IMR-90 (cell line): ENCODE measurements around the gene TEF. TPM values are rescaled to one million over a fixed set of nuclear protein-coding genes. Genes with fewer than 3 reads are reported as not detected.
A peak's percentile ranks its signal among the peaks of the same experiment; 100 is the strongest.

ENCODE experiments used
- ATAC-seq: fragments of 200-7000 bp; cut with Tn5 transposase; 2 replicates; pipeline ENCODE4 v1.9.1; 2020; ENCODE audit warnings: low read depth, mild to moderate bottlenecking, moderate library complexity
- BruUV-seq: library from RNA; stranded (reverse); fragments of 400-500 nt; replicated peaks from 2 replicates; lab custom pipeline; 2021; lab: Mats Ljungman, UMichigan
- CTCF ChIA-PET: fragments of 300-600 bp; formaldehyde crosslinking; extraction: SDS; loops from one replicate; lab custom pipeline; 2021; ENCODE audit warnings: antibody characterized with exemption; lab: Yijun Ruan, JAX
- POLR2A ChIA-PET: fragments of 300-600 bp; sonication (Branson Sonifier 250); formaldehyde crosslinking; loops from one replicate; lab custom pipeline; 2022; ENCODE audit warnings: antibody characterized with exemption; ENCODE audit not compliant: unreplicated experiment; lab: Charles Lee
- DNase-seq: peaks from one replicate; pipeline ENCODE4 v3.0.0; 2013
- H2AFZ ChIP-seq: replicated peaks from 2 replicates; pipeline ENCODE3; 2013; ENCODE audit warnings: low read length, mild to moderate bottlenecking; ENCODE audit not compliant: poor library complexity
- H2AK5ac ChIP-seq: 2 replicates; pipeline ENCODE4 v1.6.1; 2013; ENCODE audit warnings: low read depth, low read length, inconsistent platforms
- H2AK9ac ChIP-seq: replicated peaks from 2 replicates; pipeline ENCODE3; 2013; ENCODE audit warnings: mild to moderate bottlenecking, low read depth, low read length, moderate library complexity; ENCODE audit not compliant: poor library complexity
- H2BK120ac ChIP-seq: 2 replicates; pipeline ENCODE4 v1.6.1; 2013; ENCODE audit warnings: low read depth, low read length, inconsistent platforms
- H2BK15ac ChIP-seq: 3 replicates; pipeline ENCODE4 v1.6.1; 2013; ENCODE audit warnings: low read depth, low read length, inconsistent platforms
- H2BK20ac ChIP-seq: 2 replicates; pipeline ENCODE4 v1.6.1; 2013; ENCODE audit warnings: low read depth, mild to moderate bottlenecking, inconsistent platforms, low read length, moderate library complexity
- H2BK5ac ChIP-seq: 2 replicates; pipeline ENCODE4 v1.6.1; 2013; ENCODE audit warnings: mild to moderate bottlenecking, low read depth, low read length, inconsistent platforms; ENCODE audit not compliant: poor library complexity, severe bottlenecking
- H3K14ac ChIP-seq: replicated peaks from 2 replicates; pipeline ENCODE4 v1.6.1; 2013; ENCODE audit warnings: low read depth, low read length, inconsistent platforms
- H3K18ac ChIP-seq: 2 replicates; pipeline ENCODE4 v1.6.1; 2013; ENCODE audit warnings: low read depth, low read length, control low read depth
- H3K23ac ChIP-seq: 2 replicates; pipeline ENCODE4 v1.6.1; 2013; ENCODE audit warnings: low read depth, low read length, inconsistent platforms
- H3K27ac ChIP-seq: 2 replicates; pipeline ENCODE4 v1.5.1; 2013; ENCODE audit warnings: mild to moderate bottlenecking, control low read depth, low read length; ENCODE audit not compliant: insufficient read depth
- H3K27me3 ChIP-seq: 2 replicates; pipeline ENCODE4 v1.6.1; 2013; ENCODE audit warnings: low read length; ENCODE audit not compliant: control insufficient read depth, insufficient read depth
- H3K36me3 ChIP-seq: 2 replicates; pipeline ENCODE4 v1.6.1; 2013; ENCODE audit warnings: low read length, mixed read lengths; ENCODE audit not compliant: control insufficient read depth, insufficient read depth
- H3K4ac ChIP-seq: 2 replicates; pipeline ENCODE4 v1.6.1; 2013; ENCODE audit warnings: low read depth, low read length, inconsistent platforms
- H3K4me1 ChIP-seq: 2 replicates; pipeline ENCODE4 v1.6.1; 2013; ENCODE audit warnings: low read length, mixed read lengths; ENCODE audit not compliant: control insufficient read depth, insufficient read depth
- H3K4me2 ChIP-seq: 2 replicates; pipeline ENCODE4 v1.6.1; 2013; ENCODE audit warnings: low read depth, mild to moderate bottlenecking, control low read depth, low read length, moderate library complexity
- H3K4me3 ChIP-seq: 2 replicates; pipeline ENCODE4 v1.5.1; 2013; ENCODE audit warnings: low read depth, mild to moderate bottlenecking, control low read depth, low read length, moderate library complexity; ENCODE audit not compliant: insufficient read depth
- H3K56ac ChIP-seq: 2 replicates; pipeline ENCODE4 v1.6.1; 2013; ENCODE audit warnings: low read length, inconsistent platforms; ENCODE audit not compliant: insufficient read depth; ENCODE audit errors: extremely low read depth
- H3K79me1 ChIP-seq, 2 experiments: 2 replicates each; pipeline ENCODE4 v1.6.1; 2013; ENCODE audit warnings: low read length in 2 of 2, inconsistent platforms in 1 of 2, low read depth in 1 of 2
- H3K9ac ChIP-seq: 2 replicates; pipeline ENCODE4 v1.6.1; 2013; ENCODE audit warnings: low read depth, low read length, control low read depth
- H3K9me1 ChIP-seq: 2 replicates; pipeline ENCODE4 v1.6.1; 2013; ENCODE audit warnings: low read length, inconsistent platforms; ENCODE audit not compliant: insufficient read depth
- H3K9me3 ChIP-seq: 2 replicates; pipeline ENCODE4 v1.6.1; 2013; ENCODE audit warnings: low read length; ENCODE audit not compliant: control insufficient read depth, insufficient read depth
- H4K20me1 ChIP-seq: 2 replicates; pipeline ENCODE4 v1.6.1; 2013; ENCODE audit warnings: low read length, inconsistent platforms; ENCODE audit not compliant: insufficient read depth
- H4K5ac ChIP-seq: 2 replicates; pipeline ENCODE4 v1.6.1; 2013; ENCODE audit warnings: mild to moderate bottlenecking, low read depth, low read length, control low read depth
- H4K8ac ChIP-seq, 2 experiments: 2 replicates each; pipeline ENCODE4 v1.6.1; 2013; ENCODE audit warnings: low read depth in 2 of 2, low read length in 2 of 2, control low read depth in 1 of 2, inconsistent platforms in 1 of 2
- H4K91ac ChIP-seq: 2 replicates; pipeline ENCODE4 v1.6.1; 2013; ENCODE audit warnings: low read depth, low read length, inconsistent platforms; ENCODE audit not compliant: insufficient read depth
- BHLHE40 ChIP-seq: fragments of 150-350 bp; IDR thresholded peaks from 2 replicates; pipeline ENCODE4 v1.6.1; 2016; ENCODE audit warnings: mild to moderate bottlenecking, low read depth, low read length
- CEBPB ChIP-seq: IDR thresholded peaks from 2 replicates; pipeline ENCODE4 v1.6.1; 2012; ENCODE audit warnings: low read depth, low read length, improper control_type of control experiment
- CHD1 ChIP-seq: IDR thresholded peaks from 2 replicates; pipeline ENCODE4 v1.6.1; 2012; ENCODE audit warnings: low read depth, low read length, improper control_type of control experiment
- FOS ChIP-seq: fragments of 150-350 bp; IDR thresholded peaks from 2 replicates; pipeline ENCODE4 v1.6.1; 2016; ENCODE audit warnings: low read depth, low read length
- MAFK ChIP-seq: IDR thresholded peaks from 2 replicates; pipeline ENCODE4 v1.6.1; 2012; ENCODE audit warnings: low read depth, low read length, improper control_type of control experiment
- MAZ ChIP-seq: IDR thresholded peaks from 2 replicates; pipeline ENCODE4 v1.6.1; 2012; ENCODE audit warnings: low read depth, mild to moderate bottlenecking, low read length, improper control_type of control experiment, moderate library complexity, borderline replicate concordance
- MXI1 ChIP-seq: IDR thresholded peaks from 2 replicates; pipeline ENCODE4 v1.6.1; 2012; ENCODE audit warnings: low read depth, mild to moderate bottlenecking, low read length, moderate library complexity, borderline replicate concordance
- NFE2L2 ChIP-seq: fragments of 150-350 bp; IDR thresholded peaks from 2 replicates; pipeline ENCODE4 v1.6.1; 2016; ENCODE audit warnings: low read depth, mild to moderate bottlenecking, low read length
- POLR2A ChIP-seq: IDR thresholded peaks from 2 replicates; pipeline ENCODE4 v1.6.1; 2012; ENCODE audit warnings: mild to moderate bottlenecking, low read depth, low read length
- RAD21 ChIP-seq: IDR thresholded peaks from 2 replicates; pipeline ENCODE4 v1.6.1; 2012; ENCODE audit warnings: low read length, improper control_type of control experiment
- RCOR1 ChIP-seq: IDR thresholded peaks from 2 replicates; pipeline ENCODE4 v1.6.1; 2012; ENCODE audit warnings: mild to moderate bottlenecking, low read length, improper control_type of control experiment; ENCODE audit not compliant: insufficient replicate concordance
- RFX5 ChIP-seq: IDR thresholded peaks from 2 replicates; pipeline ENCODE4 v1.8.0; 2012; ENCODE audit warnings: low read depth, mild to moderate bottlenecking, low read length, moderate library complexity
- SMC3 ChIP-seq: fragments of 150-350 bp; IDR thresholded peaks from 2 replicates; pipeline ENCODE4 v1.6.1; 2016; ENCODE audit warnings: low read depth, mild to moderate bottlenecking, antibody characterized with exemption, low read length, moderate library complexity
- WGBS, 2 experiments: methylation state at CpG; one replicate each; pipeline versions ENCODE4 v1.1.5 to v1.1.7; 2013; ENCODE audit warnings: missing lambda C conversion rate in 2 of 2; ENCODE audit not compliant: insufficient read length in 1 of 2; ENCODE audit errors: extremely low coverage in 2 of 2; 5-methylcytosine and 5-hydroxymethylcytosine counted together
- dilution Hi-C: fragments of 300-500 bp; cut with HindIII; formaldehyde crosslinking; loops from one replicate; pipeline ENCODE4 v1.14.3; 2018; ENCODE audit warnings: low sequenced_read_pairs; ENCODE audit not compliant: unreplicated experiment
- in situ Hi-C: fragments of 300-500 bp; cut with MboI; formaldehyde crosslinking; loops from 3 replicates; pipeline ENCODE4 v1.14.3; 2019; ENCODE audit warnings: low sequenced_read_pairs, inconsistent platforms, mixed read lengths
- intact Hi-C: fragments of 100-400 bp; cut with micrococcal nuclease; formaldehyde crosslinking; loops from 2 replicates; pipeline ENCODE4 v1.10.0; 2022
- polyA plus RNA-seq, 3 experiments: library from polyadenylated mRNA; depleted of rRNA; stranded (reverse); fragments of >200 nt; gene quantifications; 2 replicates each; pipeline ENCODE4 v1.2.3, GENCODE V29; 2012; ENCODE audit warnings: low replicate concordance in 1 of 3
- total RNA-seq: library from RNA; depleted of rRNA; stranded (reverse); fragments of >200 nt; gene quantifications from 2 replicates; pipeline ENCODE4 v1.2.3, GENCODE V29; 2012
- TF ChIP-seq, protein P1 (sequence below): fragments of 150-350 bp; IDR thresholded peaks from 2 replicates; pipeline ENCODE4 v1.6.1; 2016; ENCODE audit warnings: low read depth, mild to moderate bottlenecking, low read length, moderate library complexity, borderline replicate concordance
- TF ChIP-seq, protein P2 (sequence below): fragments of 150-350 bp; IDR thresholded peaks from 2 replicates; pipeline ENCODE4 v1.6.1; 2017; ENCODE audit warnings: mild to moderate bottlenecking, antibody characterized with exemption, low read length, low read depth
- TF ChIP-seq, protein P3 (sequence below): conservative IDR thresholded peaks from 2 replicates; pipeline ENCODE4 v1.5.1; 2012; ENCODE audit warnings: mild to moderate bottlenecking, low read depth, low read length, improper control_type of control experiment

The TEF gene
- total and polyA plus RNA-seq, 2 of the 4 experiments (the other 2 are of a cell fraction): 5.6 to 11.6 TPM

DNA sequence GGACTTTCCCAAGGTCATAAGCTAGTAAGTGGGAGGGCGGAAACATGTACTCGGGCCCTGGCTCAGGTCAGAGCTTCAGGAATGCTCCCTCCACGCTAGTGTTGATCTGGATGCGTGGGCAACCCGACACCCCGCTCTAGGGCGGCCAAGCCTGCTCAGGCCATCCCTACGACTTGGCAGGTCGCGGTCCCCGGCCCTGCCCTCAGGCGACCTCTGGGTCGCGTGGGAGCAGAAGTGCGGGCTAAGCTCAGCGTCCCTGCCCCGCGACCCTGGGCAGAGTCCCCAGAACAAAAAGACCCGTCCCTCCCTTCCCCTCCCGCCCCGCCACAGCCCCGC lies 781 bp upstream of the TEF start:
- H4K8ac ChIP-seq: peak overlapping the region; percentile 43 to 60
- peak overlapping the region; percentile 38 for H3K9ac ChIP-seq
- H3K36me3 ChIP-seq: no peaks in the 10 kb centered on the region
- H3K9me3 ChIP-seq: no peaks in the 10 kb centered on the region
- peak overlapping the region; percentile 48; the same call in 1 of the 2 replicates for H2BK20ac ChIP-seq
- peak overlapping the region; percentile 86; the same call in 1 of the 2 replicates for H3K23ac ChIP-seq
- H4K5ac ChIP-seq: peak overlapping the region; percentile 56; the same call in 1 of the 2 replicates
- 0% methylated on average over 7 of the region's 22 CpGs; no CpG with 5 or more reads in 1 of the 2 experiments for WGBS, 2 experiments
- H3K4ac ChIP-seq: peak overlapping the region; percentile 90
- H4K91ac ChIP-seq: peak overlapping the region; percentile 93
- peak; percentile 56 for ATAC-seq
- peak; percentile 94 for DNase-seq
- H2AK9ac ChIP-seq: peak overlapping the region; percentile 94
- H3K4me3 ChIP-seq: peak overlapping the region; percentile 51
- dilution Hi-C loops (no loop called here), intact Hi-C loops (loop anchor here (2.0 kb wide), 1 partner anchor 66 kb away; the partner anchor contains the start of gene TOB2), in situ Hi-C loops (no loop called here)
- POLR2A ChIA-PET: interaction anchor here (0.5 to 1.0 kb wide), 4 partner anchors 16 to 166 kb away, joined by 3 to 9 read pairs (median 4); no protein-coding TSS in a partner anchor
- peaks cover 13 to 31% of the 10 kb centered on the region in 2 experiments for H3K79me1 ChIP-seq
- peaks cover 9% of the 10 kb centered on the region for H3K4me1 ChIP-seq
- H3K27me3 ChIP-seq: no peaks in the 10 kb centered on the region
- peak overlapping the region; percentile 88 for H3K56ac ChIP-seq
- H2BK5ac ChIP-seq: peak overlapping the region; percentile 88
- peak overlapping the region; percentile 47 for H3K18ac ChIP-seq
- peak overlapping the region; percentile 91 for H2BK120ac ChIP-seq
- no peak overlapping the region for H2AK5ac ChIP-seq
- peak overlapping the region; percentile 80; the same call in 2 of the 3 replicates for H2BK15ac ChIP-seq
- BruUV-seq: no TSS peak
- no peaks in the 10 kb centered on the region for H4K20me1 ChIP-seq
- peak overlapping the region; percentile 86 for H3K14ac ChIP-seq
- H3K4me2 ChIP-seq: peak overlapping the region; percentile 75
- peak overlapping the region; percentile 95 for H2AFZ ChIP-seq
- TF ChIP-seq RCOR1 (no peak), RFX5 (no peak), MAFK (no peak), CHD1 (no peak), SMC3 (no peak), FOS (no peak), MAZ (no peak), BHLHE40 (peak; percentile 80), RAD21 (no peak), POLR2A (peak; percentile 70; the same call in 1 of the 2 replicates), CEBPB (peak; percentile 85), NFE2L2 (no peak), MXI1 (peak; percentile 58; the same call in 1 of the 2 replicates)
- TF ChIP-seq, protein P1, sequence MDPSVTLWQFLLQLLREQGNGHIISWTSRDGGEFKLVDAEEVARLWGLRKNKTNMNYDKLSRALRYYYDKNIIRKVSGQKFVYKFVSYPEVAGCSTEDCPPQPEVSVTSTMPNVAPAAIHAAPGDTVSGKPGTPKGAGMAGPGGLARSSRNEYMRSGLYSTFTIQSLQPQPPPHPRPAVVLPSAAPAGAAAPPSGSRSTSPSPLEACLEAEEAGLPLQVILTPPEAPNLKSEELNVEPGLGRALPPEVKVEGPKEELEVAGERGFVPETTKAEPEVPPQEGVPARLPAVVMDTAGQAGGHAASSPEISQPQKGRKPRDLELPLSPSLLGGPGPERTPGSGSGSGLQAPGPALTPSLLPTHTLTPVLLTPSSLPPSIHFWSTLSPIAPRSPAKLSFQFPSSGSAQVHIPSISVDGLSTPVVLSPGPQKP: no peak
- TF ChIP-seq, protein P2, sequence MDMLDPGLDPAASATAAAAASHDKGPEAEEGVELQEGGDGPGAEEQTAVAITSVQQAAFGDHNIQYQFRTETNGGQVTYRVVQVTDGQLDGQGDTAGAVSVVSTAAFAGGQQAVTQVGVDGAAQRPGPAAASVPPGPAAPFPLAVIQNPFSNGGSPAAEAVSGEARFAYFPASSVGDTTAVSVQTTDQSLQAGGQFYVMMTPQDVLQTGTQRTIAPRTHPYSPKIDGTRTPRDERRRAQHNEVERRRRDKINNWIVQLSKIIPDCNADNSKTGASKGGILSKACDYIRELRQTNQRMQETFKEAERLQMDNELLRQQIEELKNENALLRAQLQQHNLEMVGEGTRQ: no peak
- TF ChIP-seq, protein P3, sequence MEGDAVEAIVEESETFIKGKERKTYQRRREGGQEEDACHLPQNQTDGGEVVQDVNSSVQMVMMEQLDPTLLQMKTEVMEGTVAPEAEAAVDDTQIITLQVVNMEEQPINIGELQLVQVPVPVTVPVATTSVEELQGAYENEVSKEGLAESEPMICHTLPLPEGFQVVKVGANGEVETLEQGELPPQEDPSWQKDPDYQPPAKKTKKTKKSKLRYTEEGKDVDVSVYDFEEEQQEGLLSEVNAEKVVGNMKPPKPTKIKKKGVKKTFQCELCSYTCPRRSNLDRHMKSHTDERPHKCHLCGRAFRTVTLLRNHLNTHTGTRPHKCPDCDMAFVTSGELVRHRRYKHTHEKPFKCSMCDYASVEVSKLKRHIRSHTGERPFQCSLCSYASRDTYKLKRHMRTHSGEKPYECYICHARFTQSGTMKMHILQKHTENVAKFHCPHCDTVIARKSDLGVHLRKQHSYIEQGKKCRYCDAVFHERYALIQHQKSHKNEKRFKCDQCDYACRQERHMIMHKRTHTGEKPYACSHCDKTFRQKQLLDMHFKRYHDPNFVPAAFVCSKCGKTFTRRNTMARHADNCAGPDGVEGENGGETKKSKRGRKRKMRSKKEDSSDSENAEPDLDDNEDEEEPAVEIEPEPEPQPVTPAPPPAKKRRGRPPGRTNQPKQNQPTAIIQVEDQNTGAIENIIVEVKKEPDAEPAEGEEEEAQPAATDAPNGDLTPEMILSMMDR: no peak
- H3K27ac ChIP-seq: peak overlapping the region; percentile 86
- H3K9me1 ChIP-seq: peaks cover 3% of the 10 kb centered on the region; the same call in 1 of the 2 replicates
- CTCF ChIA-PET: interaction anchor here (0.7 to 1.7 kb wide), 2 partner anchors 14 to 23 kb away, joined by 3 to 9 read pairs; no protein-coding TSS in a partner anchor
